C4-2B (cell line): ENCODE measurements around the gene CD300LG.

Source experiments
- H3K27ac ChIP-seq: fragments of 450-650 bp; 2 replicates; pipeline ENCODE4 v1.5.1; 2017
- CTCF ChIP-seq: fragments of 450-650 bp; conservative IDR thresholded peaks from 2 replicates; pipeline ENCODE4 v1.5.1; 2017; ENCODE audit warnings: mild to moderate bottlenecking
- ZFX ChIP-seq: fragments of 450-650 bp; IDR thresholded peaks from 2 replicates; pipeline ENCODE4 v1.6.1; 2017

Gene CD300LG

GRCh38 chr17:43825567-43825966 lies 21.4 kb upstream of the CD300LG start:
- no peak for TF ChIP-seq CTCF
- TF ChIP-seq ZFX: no peak
- H3K27ac ChIP-seq: no peak overlapping the region

- no peak for TF ChIP-seq CTCF
- no peak for TF ChIP-seq ZFX
- no peak overlapping the region for H3K27ac ChIP-seq
Observed at GRCh38 chr17:43826206-43826605, 20.8 kb upstream of the CD300LG start.

- no peak overlapping the region for H3K27ac ChIP-seq
- TF ChIP-seq ZFX: no peak
- no peak for TF ChIP-seq CTCF
Observed at GRCh38 chr17:43827596-43827995, 19.4 kb upstream of the CD300LG start.

- H3K27ac ChIP-seq: no peak overlapping the region
- no peak for TF ChIP-seq CTCF
- TF ChIP-seq ZFX: no peak
Observed at GRCh38 chr17:43829738-43830137, 17.2 kb upstream of the CD300LG start.

GRCh38 chr17:43830510-43831140 lies 16.4 kb upstream of the CD300LG start:
- TF ChIP-seq CTCF: no peak
- TF ChIP-seq ZFX: no peak

GRCh38 chr17:43831633-43832032 lies 15.3 kb upstream of the CD300LG start:
- no peak overlapping the region for H3K27ac ChIP-seq

More at GRCh38 chr17:43830510-43831140, 16.4 kb upstream of the CD300LG start:
- H3K27ac ChIP-seq: no peak overlapping the region

More at GRCh38 chr17:43831633-43832032, 15.3 kb upstream of the CD300LG start:
- TF ChIP-seq CTCF (no peak), ZFX (no peak)
